Measurements from ENCODE around the gene TAAR1. TPM values are rescaled to one million over a fixed set of nuclear protein-coding genes. Genes with fewer than 3 reads are reported as not detected.
A peak's percentile ranks its signal among the peaks of the same experiment; 100 is the strongest.
"Not testable (repeated sequence)": the region's sequence is repeated elsewhere in the genome, so short reads cannot be mapped to it uniquely, and the experiment has no call there.

TAAR1 gene
- total RNA-seq, 1 experiment from 2014 or later = not detected

DNA sequence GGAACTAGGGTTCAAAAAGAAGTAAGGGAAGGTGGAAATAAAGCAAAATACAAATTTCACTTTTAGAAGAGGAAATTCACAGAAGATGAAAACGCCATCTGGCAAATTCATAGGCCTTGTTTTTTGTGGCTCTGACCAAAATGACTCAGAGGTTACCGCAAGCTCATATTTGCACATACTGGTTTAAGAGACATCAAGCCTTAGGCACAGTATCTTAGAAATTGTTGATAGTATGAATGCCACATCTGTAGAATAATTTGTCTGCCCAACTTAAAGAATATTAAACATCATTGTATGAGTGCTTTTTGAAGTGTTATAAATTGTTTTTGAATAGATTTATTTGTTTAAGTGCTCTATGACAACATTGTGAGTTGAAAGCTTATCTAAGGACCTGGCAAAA is 10.6 kb downstream of the TAAR1 start:
- peak; percentile 94 for ATAC-seq
- no peaks in the 10 kb centered on the region for H4K20me1 ChIP-seq (ENCODE audit: low read length)
- no peak overlapping the region for H3K4me3 ChIP-seq (ENCODE audit: low read length)
- peaks cover 15% of the 10 kb centered on the region for H3K4me1 ChIP-seq (ENCODE audit: insufficient read depth, low read length)
- H3F3A ChIP-seq (ENCODE audit: low read length, unreplicated experiment) = no peaks in the 10 kb centered on the region
- H3K9me3 ChIP-seq (ENCODE audit: low read length) = no peaks in the 10 kb centered on the region
- ChIA-PET CTCF (no interaction called here), POLR2A (ENCODE audit: unreplicated experiment) (no interaction called here)
- H3K27me3 ChIP-seq (ENCODE audit: low read length) = no peaks in the 10 kb centered on the region
- H3K27ac ChIP-seq (ENCODE audit: low read length) = peak overlapping the region; percentile 9
- no peak overlapping the region for H2AFZ ChIP-seq (ENCODE audit: low read length)
- no peaks in the 10 kb centered on the region for H3K36me3 ChIP-seq (ENCODE audit: low read depth, low read length)
- peak; percentile 75 for DNase-seq
- intact Hi-C loops (cut with micrococcal nuclease) = loop anchor here (2.0 kb wide), 1 partner anchor 38 kb away; no protein-coding TSS in a partner anchor
- no peak overlapping the region for H3K9ac ChIP-seq (ENCODE audit: low read length)
- no peaks in the 10 kb centered on the region for H3K9me2 ChIP-seq (replicated peaks; ENCODE audit: low read length)
- TF ChIP-seq, protein P1, sequence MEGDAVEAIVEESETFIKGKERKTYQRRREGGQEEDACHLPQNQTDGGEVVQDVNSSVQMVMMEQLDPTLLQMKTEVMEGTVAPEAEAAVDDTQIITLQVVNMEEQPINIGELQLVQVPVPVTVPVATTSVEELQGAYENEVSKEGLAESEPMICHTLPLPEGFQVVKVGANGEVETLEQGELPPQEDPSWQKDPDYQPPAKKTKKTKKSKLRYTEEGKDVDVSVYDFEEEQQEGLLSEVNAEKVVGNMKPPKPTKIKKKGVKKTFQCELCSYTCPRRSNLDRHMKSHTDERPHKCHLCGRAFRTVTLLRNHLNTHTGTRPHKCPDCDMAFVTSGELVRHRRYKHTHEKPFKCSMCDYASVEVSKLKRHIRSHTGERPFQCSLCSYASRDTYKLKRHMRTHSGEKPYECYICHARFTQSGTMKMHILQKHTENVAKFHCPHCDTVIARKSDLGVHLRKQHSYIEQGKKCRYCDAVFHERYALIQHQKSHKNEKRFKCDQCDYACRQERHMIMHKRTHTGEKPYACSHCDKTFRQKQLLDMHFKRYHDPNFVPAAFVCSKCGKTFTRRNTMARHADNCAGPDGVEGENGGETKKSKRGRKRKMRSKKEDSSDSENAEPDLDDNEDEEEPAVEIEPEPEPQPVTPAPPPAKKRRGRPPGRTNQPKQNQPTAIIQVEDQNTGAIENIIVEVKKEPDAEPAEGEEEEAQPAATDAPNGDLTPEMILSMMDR (conservative IDR thresholded peaks at IDR 0.05; ENCODE audit: low read depth, low read length) = no peak
- TF ChIP-seq EZH2phosphoT487 (IDR thresholded peaks at IDR 0.05; ENCODE audit: borderline replicate concordance, low read length) (no peak), EZH2 (IDR thresholded peaks at IDR 0.05; ENCODE audit: low read length, unreplicated experiment) (no peak)
- H3K79me2 ChIP-seq (ENCODE audit: low read length) = no peaks in the 10 kb centered on the region
- no TSS peak for BruUV-seq (replicated peaks)
- H3K4me2 ChIP-seq (ENCODE audit: low read length) = peak overlapping the region; percentile 52; the same call in 1 of the 2 replicates

DNA sequence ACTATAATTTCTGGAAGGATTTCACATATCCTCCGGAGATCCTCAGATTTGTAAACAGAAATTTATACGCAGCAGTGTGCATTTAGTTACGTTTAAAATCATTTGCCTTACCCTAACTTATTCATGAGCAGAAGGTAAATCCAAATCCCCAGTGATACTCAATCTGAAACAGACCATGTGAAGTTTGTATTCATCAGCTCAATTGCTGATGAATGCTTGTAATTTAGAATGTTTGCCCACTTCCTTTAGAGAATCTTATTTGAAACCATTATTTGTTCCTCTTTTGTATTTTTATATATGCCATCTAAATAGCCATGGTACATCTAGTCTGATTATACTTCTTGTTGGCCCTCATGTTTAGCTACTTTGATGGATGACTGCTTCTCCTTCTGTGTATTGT is 15.4 kb downstream of the TAAR1 start:
- Histone ChIP-seq H3K4me3 (ENCODE audit: low read length) (no peak overlapping the region), H3F3A (ENCODE audit: low read length, unreplicated experiment) (no peaks in the 10 kb centered on the region), H3K27ac (ENCODE audit: low read length) (no peak overlapping the region), H3K79me2 (ENCODE audit: low read length) (no peaks in the 10 kb centered on the region), H3K4me2 (ENCODE audit: low read length) (no peak overlapping the region), H3K36me3 (ENCODE audit: low read depth, low read length) (no peaks in the 10 kb centered on the region), H3K9me3 (ENCODE audit: low read length) (no peaks in the 10 kb centered on the region), H4K20me1 (ENCODE audit: low read length) (no peaks in the 10 kb centered on the region), H3K9ac (ENCODE audit: low read length) (no peak overlapping the region), H3K9me2 (replicated peaks; ENCODE audit: low read length) (no peaks in the 10 kb centered on the region), H2AFZ (ENCODE audit: low read length) (no peak overlapping the region), H3K27me3 (ENCODE audit: low read length) (no peaks in the 10 kb centered on the region), H3K4me1 (ENCODE audit: insufficient read depth, low read length) (peaks cover 6% of the 10 kb centered on the region)
- ATAC-seq (no peak), DNase-seq (no peak)
- CTCF ChIA-PET = no interaction called here
- POLR2A ChIA-PET (ENCODE audit: unreplicated experiment) = no interaction called here
- intact Hi-C loops (cut with micrococcal nuclease) = no loop called here
- BruUV-seq (replicated peaks) = no TSS peak
- TF ChIP-seq EZH2phosphoT487 (IDR thresholded peaks at IDR 0.05; ENCODE audit: borderline replicate concordance, low read length) = no peak
- TF ChIP-seq, protein P1 (conservative IDR thresholded peaks at IDR 0.05; ENCODE audit: low read depth, low read length) = no peak
- no peak for TF ChIP-seq EZH2 (IDR thresholded peaks at IDR 0.05; ENCODE audit: low read length, unreplicated experiment)

DNA sequence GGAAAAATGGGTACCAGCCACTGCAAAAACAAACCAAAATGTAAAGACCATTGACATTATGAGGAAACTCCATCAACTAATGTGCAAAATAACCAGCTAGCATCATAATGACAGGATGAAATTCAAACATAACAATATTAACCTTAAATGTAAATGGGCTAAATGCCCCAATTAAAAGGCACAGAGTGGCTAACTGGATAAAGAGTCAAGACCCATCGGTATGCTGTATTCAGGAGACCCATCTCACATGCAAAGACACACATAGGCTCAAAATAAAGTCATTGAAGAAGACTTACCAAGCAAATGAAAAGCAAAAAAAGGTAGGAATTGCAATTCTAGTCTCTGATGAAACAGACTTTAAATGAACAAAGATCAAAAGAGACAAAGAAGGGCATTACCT is 21.8 kb downstream of the TAAR1 start:
- POLR2A ChIA-PET (ENCODE audit: unreplicated experiment); H3K36me3 ChIP-seq (ENCODE audit: low read depth, low read length); H3K27ac ChIP-seq (ENCODE audit: low read length); H3K27me3 ChIP-seq (ENCODE audit: low read length); ATAC-seq; BruUV-seq (replicated peaks); H3K9ac ChIP-seq (ENCODE audit: low read length); H3K4me2 ChIP-seq (ENCODE audit: low read length); H4K20me1 ChIP-seq (ENCODE audit: low read length); intact Hi-C loops (cut with micrococcal nuclease); DNase-seq; H3K4me1 ChIP-seq (ENCODE audit: insufficient read depth, low read length); H3F3A ChIP-seq (ENCODE audit: low read length, unreplicated experiment); H3K4me3 ChIP-seq (ENCODE audit: low read length); CTCF ChIA-PET; H3K9me3 ChIP-seq (ENCODE audit: low read length); H2AFZ ChIP-seq (ENCODE audit: low read length); H3K9me2 ChIP-seq (replicated peaks; ENCODE audit: low read length); H3K79me2 ChIP-seq (ENCODE audit: low read length): not testable (repeated sequence)

DNA sequence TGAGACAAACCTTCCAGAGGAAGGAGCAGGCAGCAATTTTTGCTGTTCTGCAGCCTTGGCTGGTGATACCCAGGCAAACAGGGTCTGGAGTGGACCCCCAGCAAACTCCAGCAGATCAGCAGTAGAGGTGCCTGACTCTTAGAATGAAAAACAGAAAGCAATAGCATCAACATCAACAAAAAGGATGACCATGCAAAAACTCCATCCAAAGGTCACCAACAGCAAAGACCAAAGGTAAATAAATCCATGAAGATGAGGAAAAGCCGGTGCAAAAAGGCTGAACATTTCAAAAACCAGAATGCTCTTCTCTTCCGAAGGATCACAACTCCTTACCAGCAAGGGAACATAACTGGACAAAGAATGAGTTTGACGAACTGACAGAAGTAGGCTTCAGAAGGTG is 23.1 kb downstream of the TAAR1 start:
- H3K27me3 ChIP-seq (ENCODE audit: low read length); H3K4me1 ChIP-seq (ENCODE audit: insufficient read depth, low read length); H3K36me3 ChIP-seq (ENCODE audit: low read depth, low read length); H3K9ac ChIP-seq (ENCODE audit: low read length); DNase-seq; H3K79me2 ChIP-seq (ENCODE audit: low read length); intact Hi-C loops (cut with micrococcal nuclease); H3K27ac ChIP-seq (ENCODE audit: low read length); H2AFZ ChIP-seq (ENCODE audit: low read length); CTCF ChIA-PET; H3K9me3 ChIP-seq (ENCODE audit: low read length); H3K4me2 ChIP-seq (ENCODE audit: low read length); H3K9me2 ChIP-seq (replicated peaks; ENCODE audit: low read length); H3F3A ChIP-seq (ENCODE audit: low read length, unreplicated experiment); H4K20me1 ChIP-seq (ENCODE audit: low read length); ATAC-seq; H3K4me3 ChIP-seq (ENCODE audit: low read length); POLR2A ChIA-PET (ENCODE audit: unreplicated experiment); BruUV-seq (replicated peaks): not testable (repeated sequence)

DNA sequence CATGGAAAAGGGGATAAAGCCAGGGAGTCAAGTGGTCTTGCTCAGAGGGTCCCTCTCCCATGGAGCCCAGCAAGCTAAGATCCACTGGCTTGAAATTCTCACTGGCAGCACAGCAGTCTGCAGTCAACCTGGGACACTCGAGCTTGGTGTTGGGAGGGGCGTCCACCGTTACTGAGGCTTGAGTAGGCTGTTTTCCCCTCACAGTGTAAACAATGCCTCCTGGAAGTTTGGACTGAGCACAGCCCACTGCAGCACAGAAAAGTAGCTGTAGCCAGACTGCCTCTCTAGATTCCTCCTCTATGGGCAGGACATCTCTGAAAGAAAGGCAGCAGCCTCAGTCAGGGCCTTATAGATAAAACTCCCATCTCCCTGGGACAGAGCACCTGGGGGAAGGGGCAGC is 23.7 kb downstream of the TAAR1 start:
- POLR2A ChIA-PET (ENCODE audit: unreplicated experiment); DNase-seq; CTCF ChIA-PET; H3K4me2 ChIP-seq (ENCODE audit: low read length); H3K9ac ChIP-seq (ENCODE audit: low read length); H3K27me3 ChIP-seq (ENCODE audit: low read length); H3K27ac ChIP-seq (ENCODE audit: low read length); intact Hi-C loops (cut with micrococcal nuclease); H3K9me2 ChIP-seq (replicated peaks; ENCODE audit: low read length); H3K4me1 ChIP-seq (ENCODE audit: insufficient read depth, low read length); H4K20me1 ChIP-seq (ENCODE audit: low read length); H3K4me3 ChIP-seq (ENCODE audit: low read length); H3F3A ChIP-seq (ENCODE audit: low read length, unreplicated experiment); ATAC-seq; H3K36me3 ChIP-seq (ENCODE audit: low read depth, low read length); H2AFZ ChIP-seq (ENCODE audit: low read length); H3K9me3 ChIP-seq (ENCODE audit: low read length); H3K79me2 ChIP-seq (ENCODE audit: low read length); BruUV-seq (replicated peaks): not testable (repeated sequence)

All from PC-3 (cell line).